NT2/D1 (cell line): Measurements from ENCODE around the gene PHC2.

Experiments
- DNase-seq: peaks from one replicate; pipeline ENCODE4 v3.0.0-alpha.2; 2011; ENCODE audit warnings: low read depth, low spot score
- H3K27me3 ChIP-seq: 2 replicates; pipeline ENCODE4 v1.6.0; 2011; ENCODE audit warnings: mild to moderate bottlenecking; ENCODE audit not compliant: insufficient read length, insufficient read depth
- H3K36me3 ChIP-seq: 2 replicates; pipeline ENCODE4 v1.6.1; 2011; ENCODE audit warnings: mild to moderate bottlenecking, low read length, mixed read lengths; ENCODE audit not compliant: insufficient read depth, insufficient read length
- H3K4me1 ChIP-seq: 2 replicates; pipeline ENCODE4 v1.5.1; 2011; ENCODE audit not compliant: insufficient read depth, insufficient read length
- H3K4me3 ChIP-seq: 2 replicates; pipeline ENCODE4 v1.5.1; 2011; ENCODE audit warnings: low read depth; ENCODE audit not compliant: insufficient read length
- H3K9ac ChIP-seq: 2 replicates; pipeline ENCODE4 v1.6.0; 2011; ENCODE audit warnings: low read depth; ENCODE audit not compliant: insufficient read length
- H3K9me3 ChIP-seq: 2 replicates; pipeline ENCODE4 v1.5.1; 2011; ENCODE audit warnings: mild to moderate bottlenecking, low read length; ENCODE audit not compliant: insufficient read depth
- SUZ12 ChIP-seq: IDR thresholded peaks from 2 replicates; pipeline ENCODE4 v1.6.1; 2011; ENCODE audit not compliant: insufficient read length, insufficient read depth; ENCODE audit errors: extremely low read depth
- YY1 ChIP-seq: IDR thresholded peaks from 2 replicates; pipeline ENCODE4 v1.6.1; 2011; ENCODE audit not compliant: insufficient read length, insufficient read depth
- ZNF274 ChIP-seq: IDR thresholded peaks from 2 replicates; pipeline ENCODE4 v1.6.1; 2011; ENCODE audit warnings: mild to moderate bottlenecking, low read depth, low read length

Gene PHC2

GRCh38 chr1:33410091-33410701, 20.7 kb downstream of the PHC2 start:
- TF ChIP-seq ZNF274: no peak
- TF ChIP-seq YY1: no peak
- Histone ChIP-seq H3K9ac (no peak overlapping the region), H3K4me3 (no peak overlapping the region)

GRCh38 chr1:33408093-33408436, 22.8 kb downstream of the PHC2 start:
- H3K4me1 ChIP-seq: no peaks in the 10 kb centered on the region
- peaks cover 10% of the 10 kb centered on the region for H3K9me3 ChIP-seq
- no peak overlapping the region for H3K9ac ChIP-seq
- H3K36me3 ChIP-seq: no peaks in the 10 kb centered on the region
- DNase-seq: no peak
- H3K27me3 ChIP-seq: no peaks in the 10 kb centered on the region
- H3K4me3 ChIP-seq: no peak overlapping the region
- TF ChIP-seq YY1: no peak
- TF ChIP-seq SUZ12: no peak
- no peak for TF ChIP-seq ZNF274

More at GRCh38 chr1:33410091-33410701, 20.7 kb downstream of the PHC2 start:
- no peaks in the 10 kb centered on the region for H3K4me1 ChIP-seq
- H3K27me3 ChIP-seq: no peaks in the 10 kb centered on the region
- DNase-seq: no peak
- H3K9me3 ChIP-seq: peaks cover 15% of the 10 kb centered on the region
- no peaks in the 10 kb centered on the region for H3K36me3 ChIP-seq

GRCh38 chr1:33407352-33408092, 23.4 kb downstream of the PHC2 start:
- no peaks in the 10 kb centered on the region for H3K27me3 ChIP-seq
- no peak for TF ChIP-seq ZNF274
- no peak for TF ChIP-seq SUZ12
- no peak for TF ChIP-seq YY1
- H3K9me3 ChIP-seq: peaks cover 10% of the 10 kb centered on the region
- H3K9ac ChIP-seq: no peak overlapping the region
- H3K36me3 ChIP-seq: no peaks in the 10 kb centered on the region
- H3K4me3 ChIP-seq: no peak overlapping the region
- H3K4me1 ChIP-seq: no peaks in the 10 kb centered on the region
- DNase-seq: no peak

- DNase-seq: no peak
- no peaks in the 10 kb centered on the region for H3K27me3 ChIP-seq
- TF ChIP-seq ZNF274: no peak
- no peak for TF ChIP-seq SUZ12
- no peak for TF ChIP-seq YY1
These were observed 28.7 kb downstream of the PHC2 start for GRCh38 chr1:33402206-33402605.

GRCh38 chr1:33401471-33401870, 29.4 kb downstream of the PHC2 start:
- H3K4me1 ChIP-seq: peaks cover 8% of the 10 kb centered on the region
- H3K9ac ChIP-seq: no peak overlapping the region
- H3K4me3 ChIP-seq: no peak overlapping the region
- peaks cover 4% of the 10 kb centered on the region for H3K9me3 ChIP-seq
- no peak for DNase-seq
- H3K36me3 ChIP-seq: no peaks in the 10 kb centered on the region
- H3K27me3 ChIP-seq: no peaks in the 10 kb centered on the region
- TF ChIP-seq YY1: no peak

More at GRCh38 chr1:33402206-33402605, 28.7 kb downstream of the PHC2 start:
- Histone ChIP-seq H3K9me3 (peaks cover 10% of the 10 kb centered on the region), H3K4me3 (no peak overlapping the region), H3K9ac (no peak overlapping the region), H3K36me3 (no peaks in the 10 kb centered on the region), H3K4me1 (peaks cover 3% of the 10 kb centered on the region)

- Histone ChIP-seq H3K36me3 (no peaks in the 10 kb centered on the region), H3K9me3 (no peaks in the 10 kb centered on the region), H3K4me3 (no peak overlapping the region), H3K27me3 (no peaks in the 10 kb centered on the region), H3K9ac (no peak overlapping the region), H3K4me1 (peaks cover 8% of the 10 kb centered on the region)
- TF ChIP-seq ZNF274: no peak
- no peak for TF ChIP-seq YY1
- no peak for TF ChIP-seq SUZ12
- DNase-seq: no peak
These were observed 30.6 kb downstream of the PHC2 start for GRCh38 chr1:33400153-33400911.

GRCh38 chr1:33399375-33399774, 31.5 kb downstream of the PHC2 start:
- TF ChIP-seq YY1 (no peak), ZNF274 (no peak), SUZ12 (no peak)
- no peak for DNase-seq
- Histone ChIP-seq H3K9me3 (no peaks in the 10 kb centered on the region), H3K36me3 (no peaks in the 10 kb centered on the region), H3K9ac (no peak overlapping the region), H3K4me1 (peaks cover 8% of the 10 kb centered on the region), H3K4me3 (no peak overlapping the region), H3K27me3 (no peaks in the 10 kb centered on the region)
